ENCODE results near the gene ALCAM.

ALCAM gene

GRCh38 chr3:105368566-105369499, 2.1 kb downstream of the ALCAM start:
- no peaks in the 10 kb centered on the region for H3K27me3 ChIP-seq (replicated peaks; ENCODE audit: control insufficient read depth, insufficient read depth, low read length)
- no peaks in the 10 kb centered on the region for H3K36me3 ChIP-seq (ENCODE audit: control insufficient read depth, insufficient read depth, low read length)
- no peak for TF ChIP-seq CTCF (IDR thresholded peaks at IDR 0.05; ENCODE audit: insufficient read depth, low read length, poor library complexity, severe bottlenecking)
- peak overlapping the region; percentile 80 for H3K4me3 ChIP-seq (replicated peaks; ENCODE audit: low read depth, low read length)
- peak; percentile 85 for DNase-seq (ENCODE audit: extremely low read depth, insufficient read length)

GRCh38 chr3:105369500-105370371, 3.0 kb downstream of the ALCAM start:
- peak; percentile 74 for TF ChIP-seq CTCF (IDR thresholded peaks at IDR 0.05; ENCODE audit: insufficient read depth, low read length, poor library complexity, severe bottlenecking)
- Histone ChIP-seq H3K4me3 (replicated peaks; ENCODE audit: low read depth, low read length) (peak overlapping the region; percentile 80), H3K36me3 (ENCODE audit: control insufficient read depth, insufficient read depth, low read length) (no peaks in the 10 kb centered on the region), H3K27me3 (replicated peaks; ENCODE audit: control insufficient read depth, insufficient read depth, low read length) (no peaks in the 10 kb centered on the region)
- DNase-seq (ENCODE audit: extremely low read depth, insufficient read length): peak; percentile 82

DNA sequence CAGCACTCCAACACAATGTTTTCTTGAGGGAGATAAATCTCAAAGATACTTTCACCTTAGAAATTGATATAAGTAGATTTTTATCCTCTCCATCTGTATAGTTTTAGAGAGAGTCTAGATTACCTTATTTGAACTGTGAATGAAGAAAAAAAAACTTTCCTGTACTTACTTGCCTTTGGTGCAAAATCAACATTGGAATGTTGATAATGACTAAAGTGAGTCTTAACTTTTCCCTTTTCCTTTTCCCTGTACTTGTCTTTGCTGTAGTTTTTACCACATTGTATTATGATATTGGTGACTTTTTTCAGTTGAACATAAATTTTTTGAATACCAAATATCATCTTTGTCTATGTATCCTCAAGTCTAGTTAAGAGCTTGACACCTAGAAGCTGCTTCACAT, 6.7 kb downstream of the ALCAM start:
- no peak for DNase-seq (ENCODE audit: extremely low read depth, insufficient read length)
- no peak overlapping the region for H3K4me3 ChIP-seq (replicated peaks; ENCODE audit: low read depth, low read length)
- H3K36me3 ChIP-seq (ENCODE audit: control insufficient read depth, insufficient read depth, low read length): no peaks in the 10 kb centered on the region
- no peaks in the 10 kb centered on the region for H3K27me3 ChIP-seq (replicated peaks; ENCODE audit: control insufficient read depth, insufficient read depth, low read length)
- TF ChIP-seq CTCF (IDR thresholded peaks at IDR 0.05; ENCODE audit: insufficient read depth, low read length, poor library complexity, severe bottlenecking): no peak

- TF ChIP-seq CTCF (IDR thresholded peaks at IDR 0.05; ENCODE audit: insufficient read depth, low read length, poor library complexity, severe bottlenecking): no peak
- no peak overlapping the region for H3K4me3 ChIP-seq (replicated peaks; ENCODE audit: low read depth, low read length)
- H3K36me3 ChIP-seq (ENCODE audit: control insufficient read depth, insufficient read depth, low read length): no peaks in the 10 kb centered on the region
- DNase-seq (ENCODE audit: extremely low read depth, insufficient read length): no peak
- H3K27me3 ChIP-seq (replicated peaks; ENCODE audit: control insufficient read depth, insufficient read depth, low read length): no peaks in the 10 kb centered on the region
Observed at GRCh38 chr3:105375750-105376511, 9.2 kb downstream of the ALCAM start.

DNA sequence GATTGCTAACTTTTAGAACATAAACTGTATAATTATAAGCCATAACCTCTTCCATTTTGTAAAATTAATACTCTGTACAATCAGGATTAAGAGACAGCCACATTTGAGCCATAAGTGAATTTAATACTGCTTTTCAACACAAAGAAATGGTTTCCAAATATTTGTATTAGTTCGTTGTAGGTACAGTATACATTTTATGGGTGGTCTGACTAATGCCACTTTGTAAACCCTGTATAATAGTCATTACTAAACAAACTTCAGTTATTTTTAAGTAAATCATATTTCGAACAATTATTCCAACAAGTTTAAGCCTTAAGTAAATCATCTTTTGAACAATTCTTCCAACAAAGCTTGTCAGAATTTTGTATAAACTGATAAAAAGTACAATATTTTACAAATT, 11.0 kb downstream of the ALCAM start:
- Histone ChIP-seq H3K27me3 (replicated peaks; ENCODE audit: control insufficient read depth, insufficient read depth, low read length) (no peaks in the 10 kb centered on the region), H3K4me3 (replicated peaks; ENCODE audit: low read depth, low read length) (no peak overlapping the region), H3K36me3 (ENCODE audit: control insufficient read depth, insufficient read depth, low read length) (no peaks in the 10 kb centered on the region)
- TF ChIP-seq CTCF (IDR thresholded peaks at IDR 0.05; ENCODE audit: insufficient read depth, low read length, poor library complexity, severe bottlenecking): no peak
- DNase-seq (ENCODE audit: extremely low read depth, insufficient read length): no peak

Data from GM06990 (cell line).